Neural progenitor cell (in vitro differentiated cells): ENCODE data around the gene TLX1.

Experiments used
- EZH2phosphoT487 ChIP-seq: fragments of 200-600 bp; sonication (generic); IDR thresholded peaks from 2 replicates; pipeline ENCODE4 v1.6.1; 2017; ENCODE audit warnings: antibody characterized with exemption
- TF ChIP-seq, protein P1 (sequence below): fragments of 200-600 bp; sonication (generic); IDR thresholded peaks from 2 replicates; pipeline ENCODE4 v1.5.1; 2017; ENCODE audit warnings: antibody characterized with exemption, mild to moderate bottlenecking

DNA sequence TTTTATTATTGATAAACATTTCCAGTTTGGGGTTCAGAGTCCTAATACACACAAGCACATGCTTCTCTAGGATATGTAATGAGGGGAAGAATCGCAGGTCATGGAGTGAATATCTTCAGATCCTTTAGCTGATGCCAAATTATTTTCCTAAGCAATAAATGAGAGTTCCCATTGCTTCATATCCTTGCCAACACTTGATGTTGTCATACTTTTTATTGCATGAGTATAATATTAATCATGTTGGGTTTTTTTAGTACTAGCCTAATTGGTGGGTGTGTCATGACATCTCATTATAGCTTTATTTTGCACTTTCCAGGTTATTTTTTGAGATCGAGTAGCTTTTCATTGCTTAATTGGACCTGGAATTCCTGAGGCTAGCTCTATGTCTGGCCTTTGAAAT is 35.3 kb downstream of the TLX1 start:
- TF ChIP-seq, protein P1, sequence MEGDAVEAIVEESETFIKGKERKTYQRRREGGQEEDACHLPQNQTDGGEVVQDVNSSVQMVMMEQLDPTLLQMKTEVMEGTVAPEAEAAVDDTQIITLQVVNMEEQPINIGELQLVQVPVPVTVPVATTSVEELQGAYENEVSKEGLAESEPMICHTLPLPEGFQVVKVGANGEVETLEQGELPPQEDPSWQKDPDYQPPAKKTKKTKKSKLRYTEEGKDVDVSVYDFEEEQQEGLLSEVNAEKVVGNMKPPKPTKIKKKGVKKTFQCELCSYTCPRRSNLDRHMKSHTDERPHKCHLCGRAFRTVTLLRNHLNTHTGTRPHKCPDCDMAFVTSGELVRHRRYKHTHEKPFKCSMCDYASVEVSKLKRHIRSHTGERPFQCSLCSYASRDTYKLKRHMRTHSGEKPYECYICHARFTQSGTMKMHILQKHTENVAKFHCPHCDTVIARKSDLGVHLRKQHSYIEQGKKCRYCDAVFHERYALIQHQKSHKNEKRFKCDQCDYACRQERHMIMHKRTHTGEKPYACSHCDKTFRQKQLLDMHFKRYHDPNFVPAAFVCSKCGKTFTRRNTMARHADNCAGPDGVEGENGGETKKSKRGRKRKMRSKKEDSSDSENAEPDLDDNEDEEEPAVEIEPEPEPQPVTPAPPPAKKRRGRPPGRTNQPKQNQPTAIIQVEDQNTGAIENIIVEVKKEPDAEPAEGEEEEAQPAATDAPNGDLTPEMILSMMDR: no peak
- TF ChIP-seq EZH2phosphoT487: no peak
